Measurements from ENCODE around the gene PDE6G. TPM values are rescaled to one million over a fixed set of nuclear protein-coding genes. Genes with fewer than 3 reads are reported as not detected.

The PDE6G gene
- total and polyA plus RNA-seq, 2 of the 13 experiments (the other 11 are each of a cell fraction or from before 2014, with no cell fraction given) = 1.4 to 6.7 TPM

GRCh38 chr17:81636505-81637288 is 19.6 kb downstream of the PDE6G start, which contains the start of the genes NPLOC4 and TSPAN10 (continued):
- TF ChIP-seq SNRNP70 (IDR thresholded peaks at IDR 0.05; ENCODE audit: low read depth, low read length) (no peak), ZIK1 (CRISPR knock-in tag; IDR thresholded peaks at IDR 0.05; ENCODE audit: borderline replicate concordance, low read depth) (peak; percentile 56; the same call in 1 of the 2 replicates), FOXO1 (CRISPR knock-in tag; IDR thresholded peaks at IDR 0.05) (peak; percentile 93), ISX (CRISPR knock-in tag; conservative IDR thresholded peaks at IDR 0.05) (no peak), ZNF839 (CRISPR knock-in tag; IDR thresholded peaks at IDR 0.05; ENCODE audit: borderline replicate concordance) (no peak), KLF15 (CRISPR knock-in tag; IDR thresholded peaks at IDR 0.05; ENCODE audit: borderline replicate concordance) (peak; percentile 90; the same call in 1 of the 2 replicates), KDM6A (CRISPR knock-in tag; IDR thresholded peaks at IDR 0.05; ENCODE audit: low read depth) (no peak), DMTF1 (CRISPR knock-in tag; IDR thresholded peaks at IDR 0.05) (no peak), CHD4 (IDR thresholded peaks at IDR 0.05; ENCODE audit: borderline replicate concordance, low read length) (no peak), ADNP (CRISPR knock-in tag; IDR thresholded peaks at IDR 0.05) (no peak), FOXK2 (IDR thresholded peaks at IDR 0.05) (no peak), ZNF362 (CRISPR knock-in tag; IDR thresholded peaks at IDR 0.05; ENCODE audit: borderline replicate concordance) (no peak), ARNT (IDR thresholded peaks at IDR 0.05) (no peak), PHF20 (CRISPR knock-in tag; IDR thresholded peaks at IDR 0.05) (peak; percentile 93), NCOA1 (CRISPR knock-in tag; IDR thresholded peaks at IDR 0.05) (no peak), RXRA (CRISPR knock-in tag; IDR thresholded peaks at IDR 0.05) (peak; percentile 73), ATF6 (CRISPR knock-in tag; conservative IDR thresholded peaks at IDR 0.05) (no peak), ZHX1 (CRISPR knock-in tag; IDR thresholded peaks at IDR 0.05; ENCODE audit: low read depth) (peak; percentile 37; the same call in 1 of the 2 replicates), ZNF746 (CRISPR knock-in tag; IDR thresholded peaks at IDR 0.05) (0 out of 2 replicates have a peak, but pooled peaks have one; percentile 58), THAP8 (CRISPR knock-in tag; IDR thresholded peaks at IDR 0.05; ENCODE audit: borderline replicate concordance) (no peak; the same call in 1 of the 2 replicates), ESRRA (CRISPR knock-in tag; IDR thresholded peaks at IDR 0.05; ENCODE audit: low read depth) (no peak; the same call in 1 of the 2 replicates)
